Measurements from ENCODE around the gene RBM4.
A peak's percentile ranks its signal among the peaks of the same experiment; 100 is the strongest.

RBM4 gene

DNA sequence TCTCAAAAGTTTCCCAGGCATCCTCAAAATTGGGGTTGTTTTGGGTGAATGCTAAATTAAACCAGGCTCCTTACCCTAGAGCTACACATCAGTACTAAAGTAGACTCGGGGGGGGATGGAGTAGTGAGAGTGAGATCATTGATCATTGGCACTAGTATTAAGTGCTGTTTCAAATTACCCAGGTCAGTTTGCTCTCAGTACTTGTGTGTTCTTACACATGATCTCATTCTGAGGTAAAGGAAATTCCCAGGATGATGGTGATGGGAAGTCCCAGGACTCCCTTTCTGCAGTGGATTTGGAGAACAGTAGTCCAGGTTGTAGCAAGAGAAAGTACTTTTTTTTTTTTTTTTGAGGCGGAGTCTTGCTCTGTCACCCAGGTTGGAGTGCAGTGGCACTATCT, 12.5 kb downstream of the RBM4 start:
- H3K4me1 Mint-ChIP-seq (ENCODE audit: low read depth) = peaks cover 23% of the 10 kb centered on the region

DNA sequence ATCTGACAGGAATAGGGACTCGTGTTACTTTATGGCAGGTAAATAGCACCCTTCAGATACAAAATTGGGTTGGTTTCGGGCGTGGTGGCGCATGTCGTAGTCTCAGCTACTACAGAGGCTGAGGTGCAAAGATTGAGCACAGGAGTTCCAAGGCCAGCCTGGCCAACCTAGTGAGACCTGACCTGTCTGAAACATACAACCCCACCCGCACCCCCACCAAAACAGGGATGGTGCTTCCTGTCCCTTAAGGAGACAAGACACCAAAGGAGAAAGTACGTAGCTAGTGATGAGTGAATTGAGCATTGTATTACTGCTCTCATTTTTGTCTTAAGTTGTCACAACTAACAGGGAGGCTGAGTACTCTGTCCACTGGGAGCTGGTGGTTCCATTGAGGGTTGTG, 14.1 kb downstream of the RBM4 start:
- Mint-ChIP-seq H3K4me1 (ENCODE audit: low read depth) (peaks cover 7% of the 10 kb centered on the region), H3K4me3 (no peak overlapping the region), H3K27me3 (no peaks in the 10 kb centered on the region), H3K36me3 (ENCODE audit: low read depth) (peaks cover 93% of the 10 kb centered on the region), H3K27ac (no peak overlapping the region), H3K9me3 (no peaks in the 10 kb centered on the region)
- intact Hi-C loops (cut with micrococcal nuclease) = no loop called here

More for the DNA sequence above, 12.5 kb downstream of the RBM4 start:
- Mint-ChIP-seq H3K36me3 (ENCODE audit: low read depth) (peaks cover 94% of the 10 kb centered on the region), H3K4me3 (no peak overlapping the region), H3K27ac (no peak overlapping the region), H3K27me3 (no peaks in the 10 kb centered on the region), H3K9me3 (no peaks in the 10 kb centered on the region)
- intact Hi-C loops (cut with micrococcal nuclease) = no loop called here

GRCh38 chr11:66653123-66653522, 14.6 kb downstream of the RBM4 start:
- Mint-ChIP-seq H3K4me1 (ENCODE audit: low read depth) (peaks cover 6% of the 10 kb centered on the region), H3K4me3 (no peak overlapping the region), H3K27me3 (no peaks in the 10 kb centered on the region), H3K9me3 (no peaks in the 10 kb centered on the region), H3K36me3 (ENCODE audit: low read depth) (peaks cover 93% of the 10 kb centered on the region), H3K27ac (no peak overlapping the region)
- intact Hi-C loops (cut with micrococcal nuclease) = no loop called here

DNA sequence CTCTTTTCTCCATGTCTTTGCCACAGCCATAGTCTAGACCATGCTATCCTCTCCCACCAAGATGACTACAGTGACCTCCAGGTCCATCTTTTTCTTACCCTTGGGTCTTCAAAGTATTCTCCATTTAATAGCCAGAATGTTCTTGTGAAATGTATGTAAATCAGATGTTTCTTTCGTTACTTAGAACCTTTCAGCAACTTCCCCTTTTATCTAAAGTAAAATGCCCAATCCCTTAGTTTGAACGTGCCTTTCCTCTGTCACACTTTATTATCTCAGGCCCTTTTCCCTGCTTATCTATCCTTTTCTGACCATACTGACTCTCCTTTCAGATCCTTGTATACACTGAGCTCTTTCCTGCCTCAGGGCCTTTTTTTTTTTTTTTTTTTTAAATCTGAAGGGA, 21.3 kb downstream of the RBM4 start:
- peak overlapping the region; percentile 25 for H3K27ac Mint-ChIP-seq
- peaks cover 23% of the 10 kb centered on the region for H3K4me1 Mint-ChIP-seq (ENCODE audit: low read depth)
- peaks cover 87% of the 10 kb centered on the region for H3K36me3 Mint-ChIP-seq (ENCODE audit: low read depth)
- no peak overlapping the region for H3K4me3 Mint-ChIP-seq
- intact Hi-C loops (cut with micrococcal nuclease) = no loop called here
- no peaks in the 10 kb centered on the region for H3K9me3 Mint-ChIP-seq
- H3K27me3 Mint-ChIP-seq = no peaks in the 10 kb centered on the region

- Mint-ChIP-seq H3K27me3 (no peaks in the 10 kb centered on the region), H3K27ac (peak overlapping the region; percentile 55), H3K4me1 (ENCODE audit: low read depth) (peaks cover 17% of the 10 kb centered on the region), H3K9me3 (no peaks in the 10 kb centered on the region), H3K36me3 (ENCODE audit: low read depth) (peaks cover 85% of the 10 kb centered on the region), H3K4me3 (no peak overlapping the region)
- intact Hi-C loops (cut with micrococcal nuclease) = no loop called here
These were observed 25.3 kb downstream of the RBM4 start for GRCh38 chr11:66663741-66664296.

- intact Hi-C loops (cut with micrococcal nuclease) = no loop called here
- H3K27ac Mint-ChIP-seq = no peak overlapping the region
These were observed 26.9 kb downstream of the RBM4 start for GRCh38 chr11:66665369-66665768.

GRCh38 chr11:66670816-66671215, 32.3 kb downstream of the RBM4 start:
- H3K27me3 Mint-ChIP-seq = no peaks in the 10 kb centered on the region

More at GRCh38 chr11:66665369-66665768, 26.9 kb downstream of the RBM4 start:
- H3K36me3 Mint-ChIP-seq (ENCODE audit: low read depth) = peaks cover 86% of the 10 kb centered on the region
- H3K4me3 Mint-ChIP-seq = no peak overlapping the region
- H3K9me3 Mint-ChIP-seq = no peaks in the 10 kb centered on the region
- H3K4me1 Mint-ChIP-seq (ENCODE audit: low read depth) = peaks cover 6% of the 10 kb centered on the region
- no peaks in the 10 kb centered on the region for H3K27me3 Mint-ChIP-seq

GRCh38 chr11:66674964-66675602, 36.6 kb downstream of the RBM4 start:
- no peak overlapping the region for H3K4me3 Mint-ChIP-seq

More at GRCh38 chr11:66670816-66671215, 32.3 kb downstream of the RBM4 start:
- H3K36me3 Mint-ChIP-seq (ENCODE audit: low read depth) = peaks cover 56% of the 10 kb centered on the region
- no peaks in the 10 kb centered on the region for H3K9me3 Mint-ChIP-seq
- H3K4me1 Mint-ChIP-seq (ENCODE audit: low read depth) = peaks cover 11% of the 10 kb centered on the region
- intact Hi-C loops (cut with micrococcal nuclease) = no loop called here
- H3K4me3 Mint-ChIP-seq = no peak overlapping the region
- H3K27ac Mint-ChIP-seq = no peak overlapping the region

GRCh38 chr11:66676282-66676919, 37.9 kb downstream of the RBM4 start:
- Mint-ChIP-seq H3K9me3 (no peaks in the 10 kb centered on the region), H3K36me3 (ENCODE audit: low read depth) (peaks cover 26% of the 10 kb centered on the region), H3K4me3 (peak overlapping the region; percentile 86), H3K27ac (peak overlapping the region; percentile 91), H3K27me3 (no peaks in the 10 kb centered on the region), H3K4me1 (ENCODE audit: low read depth) (peaks cover 34% of the 10 kb centered on the region)
- intact Hi-C loops (cut with micrococcal nuclease) = loop anchor here (5.0 kb wide), 1 partner anchor 39 kb away; the partner anchor contains the start of gene RBM4

More at GRCh38 chr11:66674964-66675602, 36.6 kb downstream of the RBM4 start:
- H3K36me3 Mint-ChIP-seq (ENCODE audit: low read depth) = peaks cover 35% of the 10 kb centered on the region
- no peak overlapping the region for H3K27ac Mint-ChIP-seq
- no peaks in the 10 kb centered on the region for H3K27me3 Mint-ChIP-seq
- H3K9me3 Mint-ChIP-seq = no peaks in the 10 kb centered on the region
- peaks cover 34% of the 10 kb centered on the region for H3K4me1 Mint-ChIP-seq (ENCODE audit: low read depth)
- intact Hi-C loops (cut with micrococcal nuclease) = loop anchor here (5.0 kb wide), 1 partner anchor 38 kb away; the partner anchor contains the start of gene RBM4

DNA sequence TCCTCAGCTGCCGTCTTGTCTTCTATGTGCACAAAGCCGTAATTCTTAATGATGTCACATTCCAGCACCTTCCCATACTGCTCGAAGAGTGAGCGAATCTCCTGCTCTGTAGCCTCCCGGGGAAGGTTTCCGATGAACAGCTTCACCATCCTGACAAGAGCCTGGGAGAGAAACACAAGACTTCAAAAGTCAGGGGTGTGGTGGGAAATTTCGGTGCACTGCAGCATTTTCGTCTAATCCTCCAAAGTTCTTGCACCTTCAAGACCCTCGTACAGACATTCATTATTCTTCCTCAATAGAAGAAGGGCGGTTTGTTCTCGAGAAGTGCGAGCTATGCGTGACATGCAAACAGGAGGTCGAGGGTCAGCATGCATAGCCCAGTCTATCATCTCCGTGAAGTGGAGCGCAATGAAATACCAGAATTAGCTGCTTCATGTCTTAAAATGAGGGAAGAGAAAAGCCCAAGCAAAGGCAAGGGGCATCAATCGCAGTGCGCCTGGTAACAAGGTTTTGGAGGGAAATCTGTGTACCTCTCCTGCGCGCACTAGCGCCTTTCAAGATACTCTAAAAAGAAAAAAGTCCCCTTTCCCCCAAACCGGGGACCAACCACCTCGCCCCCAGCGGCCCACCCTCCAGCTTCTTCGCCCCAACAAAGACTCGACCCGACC, 38.6 kb downstream of the RBM4 start:
- Mint-ChIP-seq H3K27me3 (no peaks in the 10 kb centered on the region), H3K4me3 (peak overlapping the region; percentile 86), H3K36me3 (ENCODE audit: low read depth) (peaks cover 26% of the 10 kb centered on the region), H3K27ac (peak overlapping the region; percentile 91), H3K9me3 (no peaks in the 10 kb centered on the region), H3K4me1 (ENCODE audit: low read depth) (peaks cover 34% of the 10 kb centered on the region)
- intact Hi-C loops (cut with micrococcal nuclease) = loop anchor here (5.0 kb wide), 1 partner anchor 40 kb away; the partner anchor contains the start of gene RBM4

DNA sequence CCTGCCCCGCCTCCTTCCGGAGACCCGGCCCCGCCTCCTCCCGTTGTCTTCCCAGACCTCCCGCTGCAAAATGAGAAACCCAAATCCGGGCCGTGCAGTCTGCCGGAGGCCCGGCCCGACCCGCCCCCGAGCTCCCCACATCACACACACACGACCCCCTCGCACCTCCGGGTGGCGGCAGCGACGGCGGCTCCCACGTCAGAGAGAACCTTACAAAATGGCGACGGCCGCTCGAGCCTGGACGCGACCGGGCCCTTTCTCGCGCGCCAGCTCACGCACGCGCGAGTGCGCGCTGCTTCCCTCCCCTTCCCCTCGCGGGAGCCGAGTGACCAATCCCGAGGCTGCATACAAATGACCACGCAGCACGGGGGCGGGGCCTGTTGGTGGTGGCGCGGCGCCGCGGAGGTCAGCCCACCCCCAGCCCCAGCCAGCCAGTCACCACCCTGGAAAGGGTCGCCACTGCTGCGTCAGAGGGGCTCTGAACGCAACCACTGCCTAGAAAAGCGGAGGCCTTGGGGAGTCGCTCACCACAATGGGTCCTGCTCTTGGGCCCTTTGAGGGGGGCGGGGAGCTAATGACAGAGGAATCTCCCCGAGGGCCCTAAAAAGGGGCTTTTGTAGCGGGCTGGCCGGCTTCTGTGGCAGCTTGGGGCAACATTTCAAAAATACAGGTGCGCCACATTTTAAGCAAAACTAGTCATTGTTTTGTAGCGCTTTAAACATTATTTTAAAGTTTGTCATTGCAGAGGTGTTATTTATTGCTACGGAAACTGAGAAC, 39.3 kb downstream of the RBM4 start, which contains the start of gene RBM4B:
Gene RBM4B, minus strand, starts transcription at position 289 of the 777 bp plus-strand sequence. CDS start 808 bp downstream, outside the sequence.
- H3K27ac Mint-ChIP-seq = peak within 1 kb of the TSS; percentile 91
- intact Hi-C loops (cut with micrococcal nuclease) = loop anchor here (1.0 to 5.0 kb wide), 5 partner anchors 40 to 269 kb away; partner anchors contain the start of genes ACTN3, CCDC87, CCS and RBM4
- H3K36me3 Mint-ChIP-seq (ENCODE audit: low read depth) = peaks cover 26% of the 10 kb centered on the region
- H3K9me3 Mint-ChIP-seq = no peaks in the 10 kb centered on the region
- H3K4me3 Mint-ChIP-seq = peak within 1 kb of the TSS; percentile 86
- no peaks in the 10 kb centered on the region for H3K27me3 Mint-ChIP-seq
- H3K4me1 Mint-ChIP-seq (ENCODE audit: low read depth) = peaks cover 34% of the 10 kb centered on the region

DNA sequence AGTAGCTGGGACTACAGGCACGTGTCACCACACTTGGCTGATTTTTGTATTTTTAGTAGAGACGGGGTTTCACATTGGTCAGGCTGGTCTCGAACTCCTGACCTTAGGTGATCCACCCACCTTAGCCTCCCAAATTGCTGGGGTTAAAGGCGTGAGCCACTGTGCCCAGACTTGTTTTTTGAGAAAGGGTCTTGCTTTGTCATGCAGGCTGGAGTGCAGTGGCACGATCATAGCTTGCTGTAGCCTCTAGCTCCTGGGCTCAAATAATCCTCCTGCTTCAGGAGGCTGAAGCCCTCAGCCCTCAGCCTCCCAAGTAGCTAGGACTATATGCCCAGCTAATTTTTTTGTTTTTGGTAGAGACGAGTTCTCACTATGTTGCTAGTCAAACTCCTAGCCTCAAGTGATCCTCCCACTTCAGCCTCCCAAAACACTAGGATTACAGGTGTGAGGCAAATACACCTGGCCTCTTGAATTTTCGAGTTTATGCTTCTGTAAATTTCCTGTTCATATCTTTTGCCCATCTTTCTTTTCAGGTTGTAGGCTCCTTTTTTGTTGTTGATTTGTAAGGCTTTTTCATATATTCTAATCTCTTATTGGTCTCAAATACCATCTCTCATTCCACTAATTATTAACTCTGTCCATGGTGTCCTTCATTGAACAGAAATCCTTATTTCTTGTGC, 42.6 kb downstream of the RBM4 start:
- peaks cover 1% of the 10 kb centered on the region for H3K27me3 Mint-ChIP-seq
- no peak overlapping the region for H3K4me3 Mint-ChIP-seq
- intact Hi-C loops (cut with micrococcal nuclease) = no loop called here
- H3K36me3 Mint-ChIP-seq (ENCODE audit: low read depth) = peaks cover 15% of the 10 kb centered on the region
- H3K27ac Mint-ChIP-seq = no peak overlapping the region
- H3K9me3 Mint-ChIP-seq = no peaks in the 10 kb centered on the region
- H3K4me1 Mint-ChIP-seq (ENCODE audit: low read depth) = peaks cover 21% of the 10 kb centered on the region

GRCh38 chr11:66683877-66684276, 45.4 kb downstream of the RBM4 start:
- no peaks in the 10 kb centered on the region for H3K36me3 Mint-ChIP-seq (ENCODE audit: low read depth)
- H3K4me1 Mint-ChIP-seq (ENCODE audit: low read depth) = no peaks in the 10 kb centered on the region
- H3K4me3 Mint-ChIP-seq = no peak overlapping the region
- no peak overlapping the region for H3K27ac Mint-ChIP-seq
- peaks cover 1% of the 10 kb centered on the region for H3K27me3 Mint-ChIP-seq
- intact Hi-C loops (cut with micrococcal nuclease) = no loop called here
- no peaks in the 10 kb centered on the region for H3K9me3 Mint-ChIP-seq
